ENCODE data around the gene IGFL2. TPM values are rescaled to one million over a fixed set of nuclear protein-coding genes. Genes with fewer than 3 reads are reported as not detected.
A peak's percentile ranks its signal among the peaks of the same experiment; 100 is the strongest.
"Not testable (repeated sequence)": the region's sequence is repeated elsewhere in the genome, so short reads cannot be mapped to it uniquely, and the experiment has no call there.

IGFL2 gene
- total and polyA plus RNA-seq, 10 donors: not detected

DNA sequence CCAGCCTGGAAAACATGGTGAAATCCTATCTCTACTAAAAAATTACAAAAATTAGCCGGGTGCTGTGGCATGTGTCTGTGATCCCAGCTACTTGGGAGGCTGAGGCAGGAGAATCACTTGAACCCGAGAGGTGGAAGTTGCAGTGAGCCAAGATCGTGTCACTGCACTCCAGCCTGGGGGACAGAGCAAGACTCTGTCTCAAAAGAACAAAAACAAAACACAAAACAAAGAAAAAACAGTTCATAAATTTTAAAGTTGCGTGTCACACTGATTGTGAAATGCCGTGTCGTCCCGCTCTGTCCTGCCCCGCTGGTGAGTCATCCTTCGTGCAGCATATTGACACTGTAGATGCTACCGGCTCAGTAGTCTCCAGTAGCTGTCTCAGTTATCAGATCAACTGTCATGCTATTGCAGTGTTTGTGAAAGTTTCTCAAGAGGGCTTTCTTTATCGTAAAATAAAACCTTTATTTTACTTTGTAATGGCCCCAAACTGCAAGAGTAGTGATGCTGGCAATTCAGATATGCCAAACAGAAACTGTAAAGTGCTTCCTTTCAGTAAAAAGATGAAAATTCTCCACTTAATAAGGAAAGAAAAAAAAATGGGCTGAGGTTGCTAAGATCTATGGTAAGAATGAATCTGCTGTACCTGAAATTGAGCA lies 45.1 kb downstream of the IGFL2 start:
- H3K36me3 ChIP-seq: no peaks in the 10 kb centered on the region
- WGBS, 5 donors: 33 to 80% (median 54%) methylated on average over 11 of the region's 11 CpGs
- intact Hi-C loops (cut with DNase I; ENCODE audit: low total_unique reads): loop anchor here (5.0 kb wide), 1 partner anchor 111 kb away; no protein-coding TSS in a partner anchor
- TF ChIP-seq CTCF (IDR thresholded peaks at IDR 0.05 in 8 of 11, conservative IDR thresholded peaks at IDR 0.05 in 3 of 11) (no peak), POLR2AphosphoS5 (IDR thresholded peaks at IDR 0.05) (no peak), POLR2A (IDR thresholded peaks at IDR 0.05) (no peak)
- DNase-seq: no peak
- H3K27me3 ChIP-seq (replicated peaks in 1 of 7): peaks cover 0 to 93% (median 15%) of the 10 kb centered on the region in 7 donors
- H3K9me3 ChIP-seq: no peaks in the 10 kb centered on the region
- H3K4me3 ChIP-seq: no peak overlapping the region
- H3K4me1 ChIP-seq: peaks cover 0 to 14% (median 0%) of the 10 kb centered on the region in 6 donors
- H3K27ac ChIP-seq: peak overlapping the region in 3 of 8 donors; percentile 4 to 67 (median 64)

DNA sequence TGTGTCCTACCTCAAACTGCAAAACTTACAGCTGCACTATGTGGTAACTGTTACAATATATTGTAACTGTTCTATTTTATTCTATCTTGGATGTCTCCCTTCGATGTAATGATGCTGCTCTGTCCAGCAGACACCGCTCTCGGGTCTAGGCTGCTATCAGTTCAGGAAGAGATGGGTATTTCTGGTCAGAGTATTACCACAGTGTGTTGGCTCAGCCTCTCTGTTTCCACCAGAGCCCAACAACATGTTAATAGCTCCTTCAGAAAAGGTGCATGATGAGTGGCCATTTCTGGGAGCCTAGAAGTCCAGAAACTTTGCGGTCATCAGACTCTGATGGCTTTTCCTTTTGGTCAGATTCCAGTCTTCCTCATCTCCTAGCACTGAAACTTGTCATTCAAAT lies 45.6 kb downstream of the IGFL2 start:
- Histone ChIP-seq H3K36me3 (no peaks in the 10 kb centered on the region), H3K27me3 (replicated peaks in 1 of 7) (peaks cover 0 to 93% (median 15%) of the 10 kb centered on the region in 7 donors), H3K4me3 (no peak overlapping the region), H3K27ac (peak overlapping the region in 1 of 8 donors; percentile 67), H3K4me1 (peaks cover 0 to 14% (median 0%) of the 10 kb centered on the region in 6 donors), H3K9me3 (no peaks in the 10 kb centered on the region)
- DNase-seq: no peak
- intact Hi-C loops (cut with DNase I; ENCODE audit: low total_unique reads): loop anchor here (5.0 kb wide), 1 partner anchor 111 kb away; no protein-coding TSS in a partner anchor
- no peak for TF ChIP-seq CTCF (IDR thresholded peaks at IDR 0.05 in 8 of 11, conservative IDR thresholded peaks at IDR 0.05 in 3 of 11)
- TF ChIP-seq POLR2AphosphoS5 (IDR thresholded peaks at IDR 0.05): no peak
- no peak for TF ChIP-seq POLR2A (IDR thresholded peaks at IDR 0.05)
- WGBS, 5 donors: 69 to 88% (median 77%) methylated on average over 4 of the region's 4 CpGs

GRCh38 chr19:46195104-46195503 lies 47.1 kb downstream of the IGFL2 start:
- Histone ChIP-seq H3K36me3 (no peaks in the 10 kb centered on the region), H3K4me1 (peaks cover 0 to 14% (median 0%) of the 10 kb centered on the region in 6 donors), H3K27me3 (replicated peaks in 1 of 7) (peaks cover 0 to 91% (median 15%) of the 10 kb centered on the region in 7 donors), H3K4me3 (no peak overlapping the region), H3K27ac (no peak overlapping the region), H3K9me3 (no peaks in the 10 kb centered on the region)
- DNase-seq: no peak
- intact Hi-C loops (cut with DNase I; ENCODE audit: low total_unique reads): no loop called here
- WGBS, 5 donors: 90 to 97% (median 93%) methylated on average over 3 of the region's 3 CpGs
- TF ChIP-seq CTCF (IDR thresholded peaks at IDR 0.05 in 8 of 11, conservative IDR thresholded peaks at IDR 0.05 in 3 of 11) (no peak), POLR2AphosphoS5 (IDR thresholded peaks at IDR 0.05) (no peak), POLR2A (IDR thresholded peaks at IDR 0.05) (no peak)

- H3K36me3 ChIP-seq; H3K4me3 ChIP-seq; intact Hi-C loops (cut with DNase I; ENCODE audit: low total_unique reads); H3K27ac ChIP-seq; H3K9me3 ChIP-seq; DNase-seq: not testable (repeated sequence)
- WGBS, 5 donors: 70 to 86% (median 73%) methylated on average over 7 of the region's 7 CpGs
- Histone ChIP-seq H3K27me3 (replicated peaks in 1 of 7) (peaks cover 0 to 83% (median 7%) of the 10 kb centered on the region in 7 donors), H3K4me1 (peaks cover 0 to 14% (median 0%) of the 10 kb centered on the region in 6 donors)
Observed at GRCh38 chr19:46195919-46196318, 47.9 kb downstream of the IGFL2 start.
